BE2C (cell line): Measurements from ENCODE around the gene BEGAIN.

Source experiments
- DNase-seq: peaks from one replicate; pipeline ENCODE4 v3.0.0-alpha.2; 2020
- H3K27me3 ChIP-seq: fragments of 250-450 bp; sonication (Bioruptor Pico); 2 replicates; pipeline ENCODE4 v1.5.1; 2020; ENCODE audit warnings: mild to moderate bottlenecking
- H3K36me3 ChIP-seq: fragments of 250-450 bp; sonication (Bioruptor Pico); 2 replicates; pipeline ENCODE4 v1.5.1; 2020; ENCODE audit warnings: mild to moderate bottlenecking
- H3K4me1 ChIP-seq: fragments of 250-450 bp; sonication (Bioruptor Pico); 2 replicates; pipeline ENCODE4 v1.5.1; 2020
- H3K4me3 ChIP-seq: 2 replicates; pipeline ENCODE4 v1.5.1; 2011; ENCODE audit warnings: low read depth, low read length
- H3K9me3 ChIP-seq: fragments of 250-450 bp; sonication (Bioruptor Pico); 2 replicates; pipeline ENCODE4 v1.5.1; 2020
- TF ChIP-seq, protein P1 (sequence below): IDR thresholded peaks from 2 replicates; pipeline ENCODE4 v1.5.1; 2012; ENCODE audit warnings: mild to moderate bottlenecking, low read depth, low read length

BEGAIN gene

DNA sequence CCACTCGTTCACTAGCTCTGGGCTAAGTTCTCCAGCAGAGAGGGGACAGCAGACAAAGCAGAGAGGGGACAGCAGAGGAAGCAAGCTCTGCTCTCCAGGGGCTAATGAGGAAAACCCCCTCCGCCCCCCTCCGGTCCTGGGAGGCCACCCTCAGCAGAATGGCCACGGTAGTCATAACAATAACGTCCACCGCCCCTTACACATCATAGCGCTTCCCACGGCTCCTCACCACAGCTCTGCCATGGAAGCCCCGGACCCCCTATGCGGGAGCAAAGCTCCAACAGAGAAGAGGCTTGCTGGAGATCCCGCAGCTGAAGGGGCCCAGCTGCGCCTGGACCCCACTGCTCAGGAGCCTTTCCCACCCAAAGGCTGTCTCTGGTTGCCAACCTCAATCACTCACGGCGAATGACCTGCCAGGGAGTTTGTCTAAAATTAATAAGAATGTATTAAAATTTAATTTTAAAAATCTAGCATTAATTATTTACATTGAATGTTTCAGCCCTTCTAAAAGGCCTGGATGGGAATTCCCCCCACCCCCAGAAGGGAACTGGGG is 17.4 kb downstream of the BEGAIN start:
- peaks cover 18% of the 10 kb centered on the region for H3K4me1 ChIP-seq
- H3K36me3 ChIP-seq = peaks cover 7% of the 10 kb centered on the region
- DNase-seq = no peak
- H3K9me3 ChIP-seq = no peaks in the 10 kb centered on the region
- H3K4me3 ChIP-seq = peak overlapping the region; percentile 75
- TF ChIP-seq, protein P1, sequence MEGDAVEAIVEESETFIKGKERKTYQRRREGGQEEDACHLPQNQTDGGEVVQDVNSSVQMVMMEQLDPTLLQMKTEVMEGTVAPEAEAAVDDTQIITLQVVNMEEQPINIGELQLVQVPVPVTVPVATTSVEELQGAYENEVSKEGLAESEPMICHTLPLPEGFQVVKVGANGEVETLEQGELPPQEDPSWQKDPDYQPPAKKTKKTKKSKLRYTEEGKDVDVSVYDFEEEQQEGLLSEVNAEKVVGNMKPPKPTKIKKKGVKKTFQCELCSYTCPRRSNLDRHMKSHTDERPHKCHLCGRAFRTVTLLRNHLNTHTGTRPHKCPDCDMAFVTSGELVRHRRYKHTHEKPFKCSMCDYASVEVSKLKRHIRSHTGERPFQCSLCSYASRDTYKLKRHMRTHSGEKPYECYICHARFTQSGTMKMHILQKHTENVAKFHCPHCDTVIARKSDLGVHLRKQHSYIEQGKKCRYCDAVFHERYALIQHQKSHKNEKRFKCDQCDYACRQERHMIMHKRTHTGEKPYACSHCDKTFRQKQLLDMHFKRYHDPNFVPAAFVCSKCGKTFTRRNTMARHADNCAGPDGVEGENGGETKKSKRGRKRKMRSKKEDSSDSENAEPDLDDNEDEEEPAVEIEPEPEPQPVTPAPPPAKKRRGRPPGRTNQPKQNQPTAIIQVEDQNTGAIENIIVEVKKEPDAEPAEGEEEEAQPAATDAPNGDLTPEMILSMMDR = no peak
- peaks cover 23% of the 10 kb centered on the region for H3K27me3 ChIP-seq

DNA sequence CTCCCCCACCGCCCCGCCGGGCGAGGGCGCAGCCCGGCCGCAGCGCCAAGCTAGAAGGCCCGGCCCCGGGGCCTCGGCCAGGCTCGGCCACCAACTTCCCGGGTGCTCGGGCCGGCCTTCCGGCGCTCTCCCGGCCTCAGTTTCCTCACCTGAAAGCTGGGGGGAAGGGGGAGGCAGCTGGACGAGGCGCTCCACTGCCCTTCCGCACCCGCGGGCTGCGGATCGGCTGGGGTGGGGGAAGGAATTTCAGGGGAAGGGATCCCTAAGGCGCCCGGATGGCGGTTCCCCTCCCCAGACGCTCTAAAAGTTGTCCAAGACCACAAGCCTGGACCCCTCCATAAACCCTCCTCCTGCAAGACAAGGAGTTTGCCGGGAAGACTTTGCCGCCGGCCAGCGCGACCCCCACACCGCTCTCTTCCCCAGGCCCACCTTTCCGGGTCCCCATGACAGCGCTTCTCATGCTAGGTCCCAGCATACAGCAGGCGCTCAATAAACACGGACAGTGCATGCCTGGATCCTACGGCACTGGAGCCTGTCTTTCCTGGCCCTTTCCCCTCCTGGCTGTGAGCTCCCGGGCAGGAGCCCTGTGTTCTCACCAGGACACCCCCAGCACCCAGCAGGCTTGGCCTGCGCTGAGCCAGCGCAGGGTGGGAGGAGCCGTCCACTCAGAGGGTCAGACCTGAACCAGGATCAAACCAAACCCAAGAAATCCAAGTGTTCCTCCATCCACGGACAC is 18.1 kb downstream of the BEGAIN start:
- Histone ChIP-seq H3K27me3 (peaks cover 23% of the 10 kb centered on the region), H3K36me3 (peaks cover 7% of the 10 kb centered on the region), H3K4me1 (peaks cover 15% of the 10 kb centered on the region), H3K4me3 (peak overlapping the region; percentile 75), H3K9me3 (no peaks in the 10 kb centered on the region)
- TF ChIP-seq, protein P1 = no peak
- no peak for DNase-seq

DNA sequence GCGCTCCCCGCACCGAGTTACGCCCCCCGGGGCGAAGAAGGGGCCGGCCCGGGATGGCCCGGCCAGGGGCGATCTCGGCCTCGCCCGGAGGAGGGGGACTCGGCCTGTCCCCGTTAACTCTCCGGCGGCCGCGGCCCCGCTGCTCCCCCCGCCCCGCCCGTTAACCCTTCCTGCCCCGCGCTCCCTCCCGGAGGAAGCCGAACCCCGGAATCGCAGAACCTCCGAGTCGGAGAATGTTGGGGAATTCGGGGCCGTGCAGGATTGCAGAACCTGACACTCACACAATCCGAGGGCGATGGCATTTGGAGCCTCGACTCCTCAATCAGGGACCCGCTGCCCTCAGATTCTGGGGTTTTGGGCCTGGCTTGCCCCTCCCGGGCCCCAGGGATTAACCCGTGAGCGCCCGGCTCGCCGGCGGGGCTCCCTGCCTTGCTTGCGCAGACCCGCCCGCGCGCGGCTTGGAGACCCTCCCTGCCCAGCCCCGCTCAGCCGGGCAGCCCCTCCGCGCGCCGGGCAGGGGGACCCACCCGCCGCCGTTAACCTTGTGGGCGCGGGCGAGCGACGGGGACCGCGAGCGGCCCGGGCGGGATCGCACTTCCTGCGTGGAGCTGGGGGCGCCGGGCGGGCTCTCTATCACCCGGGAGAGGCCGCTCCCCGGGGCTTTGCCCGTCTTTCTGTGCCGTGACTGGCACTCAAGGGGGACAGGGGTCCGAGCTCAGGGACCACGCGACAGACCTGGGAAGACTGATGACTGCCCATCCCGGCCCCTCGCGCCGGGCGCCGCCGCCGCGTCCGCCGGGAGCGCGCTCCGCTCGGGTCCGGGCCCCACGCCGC is 18.8 kb downstream of the BEGAIN start:
- Histone ChIP-seq H3K4me3 (peak overlapping the region; percentile 75), H3K27me3 (peaks cover 23% of the 10 kb centered on the region)
- DNase-seq = no peak

DNA sequence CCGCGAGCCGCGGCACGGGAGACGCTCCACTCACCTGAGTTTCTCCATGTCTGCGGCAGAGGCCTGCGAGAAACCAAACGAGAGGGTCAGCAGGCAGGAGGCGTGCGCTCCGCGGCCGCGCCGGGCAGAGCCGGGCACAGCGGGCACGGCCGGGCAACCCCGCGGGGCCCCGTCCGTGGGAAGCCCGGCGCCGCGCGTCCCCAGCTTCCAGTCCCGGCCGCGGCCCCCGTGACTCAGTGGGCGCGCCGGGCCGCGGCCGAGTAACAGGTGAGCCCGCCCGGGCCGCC is 19.4 kb downstream of the BEGAIN start:
- H3K4me3 ChIP-seq = peak overlapping the region; percentile 75
- H3K27me3 ChIP-seq = peaks cover 23% of the 10 kb centered on the region
- no peak for DNase-seq
- TF ChIP-seq, protein P1 = no peak
- H3K4me1 ChIP-seq = peaks cover 10% of the 10 kb centered on the region
- H3K36me3 ChIP-seq = peaks cover 7% of the 10 kb centered on the region
- H3K9me3 ChIP-seq = no peaks in the 10 kb centered on the region

More for the DNA sequence above, 18.8 kb downstream of the BEGAIN start:
- H3K36me3 ChIP-seq = peaks cover 7% of the 10 kb centered on the region
- H3K4me1 ChIP-seq = peaks cover 12% of the 10 kb centered on the region
- TF ChIP-seq, protein P1 = no peak
- H3K9me3 ChIP-seq = no peaks in the 10 kb centered on the region

DNA sequence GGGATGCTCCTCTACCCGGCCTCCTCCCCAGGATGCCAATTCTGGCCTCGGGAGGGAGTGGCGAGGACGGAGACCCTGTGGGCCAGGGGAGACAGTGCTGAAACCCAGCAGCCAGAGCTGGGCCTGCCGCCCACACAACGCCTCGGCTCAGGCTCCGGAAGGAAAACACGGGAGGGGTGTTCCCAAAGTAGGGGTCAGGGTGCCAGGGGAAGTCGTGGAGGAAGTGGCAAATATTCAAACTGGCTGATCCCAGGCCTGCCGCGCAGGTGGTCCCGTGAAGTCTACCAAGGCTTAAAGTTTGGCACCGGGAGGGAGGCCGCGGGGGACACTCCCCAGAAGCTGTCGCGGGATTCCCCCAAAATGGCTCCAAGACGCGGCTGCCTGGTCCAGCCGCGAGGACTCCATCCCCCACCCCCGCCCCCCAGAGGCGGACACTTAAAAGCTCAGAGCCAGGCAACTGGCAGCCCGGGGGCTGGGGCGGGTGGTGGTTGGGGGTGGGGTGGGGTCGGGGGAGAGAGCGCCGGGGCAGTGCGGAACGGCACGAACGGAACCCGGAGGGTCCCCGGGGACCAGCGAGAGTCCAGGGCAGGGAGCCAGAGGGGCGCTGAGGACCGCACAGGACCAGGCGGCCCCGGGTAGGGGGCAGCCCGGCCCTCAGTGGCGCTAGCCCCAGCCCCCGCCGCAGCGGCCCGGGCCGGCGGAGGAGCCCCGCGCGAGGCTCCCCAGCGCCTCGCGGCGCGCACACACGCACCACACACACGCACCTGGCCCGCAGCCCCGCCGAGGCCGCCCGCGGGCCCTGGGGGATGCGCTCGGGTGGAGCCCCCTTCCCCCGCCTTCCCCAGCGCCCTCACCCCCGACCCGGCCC is 20.0 kb downstream of the BEGAIN start:
- peaks cover 8% of the 10 kb centered on the region for H3K4me1 ChIP-seq
- H3K36me3 ChIP-seq = peaks cover 7% of the 10 kb centered on the region
- TF ChIP-seq, protein P1 = no peak
- peak overlapping the region; percentile 75 for H3K4me3 ChIP-seq
- peak; percentile 48 for DNase-seq
- H3K9me3 ChIP-seq = no peaks in the 10 kb centered on the region
- peaks cover 23% of the 10 kb centered on the region for H3K27me3 ChIP-seq
